Midbrain (tissue), 1 donor: ENCODE results near the gene ZNF532.
"Not testable (repeated sequence)": the region's sequence is repeated elsewhere in the genome, so short reads cannot be mapped to it uniquely, and the experiment has no call there.

ENCODE experiments used
- DNase-seq: peaks from one replicate; lab custom pipeline; 2025; lab: John Stamatoyannopoulos, UW

The ZNF532 gene

GRCh38 chr18:59005262-59005661, 140.6 kb downstream of the ZNF532 start:
- no peak for DNase-seq

GRCh38 chr18:59006461-59007067, 141.9 kb downstream of the ZNF532 start:
- no peak for DNase-seq

- DNase-seq, result no peak
Measured at GRCh38 chr18:59008302-59008974, 143.8 kb downstream of the ZNF532 start.

- no peak for DNase-seq
Measured at GRCh38 chr18:59009846-59010245, 145.2 kb downstream of the ZNF532 start.

GRCh38 chr18:59011289-59011688, 146.6 kb downstream of the ZNF532 start:
- DNase-seq, result no peak

- no peak for DNase-seq
Measured at GRCh38 chr18:59011786-59012185, 147.1 kb downstream of the ZNF532 start.

GRCh38 chr18:59012815-59013705, 148.4 kb downstream of the ZNF532 start:
- no peak for DNase-seq

- no peak for DNase-seq
Measured at GRCh38 chr18:59013744-59014143, 149.1 kb downstream of the ZNF532 start.

GRCh38 chr18:59015531-59016152, 151.0 kb downstream of the ZNF532 start:
- DNase-seq, result no peak

- no peak for DNase-seq
Measured at GRCh38 chr18:59021500-59021899, 156.8 kb downstream of the ZNF532 start.

GRCh38 chr18:59022167-59022945, 157.7 kb downstream of the ZNF532 start:
- DNase-seq, result peak; percentile 7

- DNase-seq, result no peak
Measured at GRCh38 chr18:59024829-59025228, 160.2 kb downstream of the ZNF532 start.

GRCh38 chr18:59025532-59025931, 160.9 kb downstream of the ZNF532 start:
- not testable (repeated sequence) for DNase-seq

- DNase-seq, result no peak
Measured at GRCh38 chr18:59026364-59026763, 161.7 kb downstream of the ZNF532 start.

- no peak for DNase-seq
Measured at GRCh38 chr18:59026831-59027410, 162.2 kb downstream of the ZNF532 start.

GRCh38 chr18:59029663-59030429, 165.2 kb downstream of the ZNF532 start:
- peak; percentile 72 for DNase-seq

GRCh38 chr18:59032308-59032707, 167.6 kb downstream of the ZNF532 start:
- no peak for DNase-seq

GRCh38 chr18:59033359-59033758, 168.7 kb downstream of the ZNF532 start:
- DNase-seq, result no peak

- no peak for DNase-seq
Measured at GRCh38 chr18:59033974-59034373, 169.3 kb downstream of the ZNF532 start.

GRCh38 chr18:59035591-59035990, 170.9 kb downstream of the ZNF532 start:
- no peak for DNase-seq
